OCI-LY1 (cell line): Measurements from ENCODE around the gene CD300LB.

ENCODE experiments used
- H2AFZ ChIP-seq: fragments of 200-600 bp; sonication (generic), shearing (Covaris generic); 2 replicates; pipeline ENCODE4 v1.6.0; 2014; ENCODE audit warnings: antibody characterized with exemption, mild to moderate bottlenecking, low read length
- H3F3A ChIP-seq: fragments of 200-600 bp; sonication (generic), shearing (Covaris generic); 2 replicates; pipeline ENCODE4 v1.6.0; 2014; ENCODE audit warnings: mild to moderate bottlenecking, antibody characterized with exemption, low read length, moderate library complexity; ENCODE audit not compliant: insufficient read depth
- H3K27ac ChIP-seq: fragments of 200-600 bp; sonication (generic); 2 replicates; pipeline ENCODE4 v1.5.1; 2014; ENCODE audit warnings: low read length, mixed run types, mild to moderate bottlenecking, low read depth; ENCODE audit not compliant: poor library complexity, severe bottlenecking
- H3K27me3 ChIP-seq: fragments of 200-600 bp; sonication (generic); 2 replicates; pipeline ENCODE4 v1.6.0; 2014; ENCODE audit warnings: antibody characterized with exemption, mild to moderate bottlenecking, low read length, moderate library complexity; ENCODE audit not compliant: insufficient read depth
- H3K36me3 ChIP-seq: fragments of 200-600 bp; sonication (generic); 2 replicates; pipeline ENCODE4 v1.6.1; 2014; ENCODE audit warnings: mild to moderate bottlenecking, antibody characterized with exemption, low read length, moderate library complexity, mixed read lengths; ENCODE audit not compliant: insufficient read depth
- H3K4me1 ChIP-seq: fragments of 200-600 bp; sonication (generic); 2 replicates; pipeline ENCODE4 v1.5.1; 2014; ENCODE audit warnings: mild to moderate bottlenecking, low read length, moderate library complexity; ENCODE audit not compliant: insufficient read depth, severe bottlenecking
- H3K4me2 ChIP-seq: fragments of 200-600 bp; sonication (generic), shearing (Covaris generic); 2 replicates; pipeline ENCODE4 v1.6.1; 2014; ENCODE audit warnings: low read length
- H3K4me3 ChIP-seq: fragments of 200-600 bp; sonication (generic); 2 replicates; pipeline ENCODE4 v1.5.1; 2014; ENCODE audit warnings: low read length, low read depth, mild to moderate bottlenecking, mixed read lengths; ENCODE audit not compliant: poor library complexity, severe bottlenecking
- H3K79me2 ChIP-seq: fragments of 200-600 bp; shearing (Covaris generic); 2 replicates; pipeline ENCODE4 v1.6.1; 2016; ENCODE audit warnings: mixed run types, low read length, mixed read lengths; ENCODE audit not compliant: insufficient read depth
- H3K9ac ChIP-seq: fragments of 200-600 bp; sonication (generic), shearing (Covaris generic); 2 replicates; pipeline ENCODE4 v1.6.1; 2014; ENCODE audit warnings: mild to moderate bottlenecking, low read length, mixed read lengths
- H3K9me2 ChIP-seq: fragments of 200-600 bp; sonication (generic), shearing (Covaris generic); 2 replicates; pipeline ENCODE4 v1.6.1; 2014; ENCODE audit warnings: low read depth, mild to moderate bottlenecking, low read length, mixed read lengths
- H3K9me3 ChIP-seq: fragments of 200-600 bp; shearing (Covaris generic); 2 replicates; pipeline ENCODE4 v1.6.1; 2014; ENCODE audit warnings: low read length, mixed read lengths
- H4K20me1 ChIP-seq: fragments of 200-600 bp; sonication (generic), shearing (Covaris generic); 2 replicates; pipeline ENCODE4 v1.6.0; 2016; ENCODE audit warnings: mild to moderate bottlenecking, low read length; ENCODE audit not compliant: insufficient read depth
- CTCF ChIP-seq: fragments of 200-600 bp; sonication (generic), shearing (Covaris generic); IDR thresholded peaks from 2 replicates; pipeline ENCODE4 v1.5.1; 2017; ENCODE audit warnings: mild to moderate bottlenecking, antibody characterized with exemption, low read length, moderate library complexity, mixed read lengths
- EZH2 ChIP-seq: fragments of 200-600 bp; sonication (generic), shearing (Covaris generic); IDR thresholded peaks from 2 replicates; pipeline ENCODE4 v1.8.0; 2017; ENCODE audit warnings: borderline replicate concordance, mixed run types, mild to moderate bottlenecking, antibody characterized with exemption, low read length, moderate library complexity, mixed read lengths

CD300LB gene

GRCh38 chr17:74480290-74480689 is 51.0 kb downstream of the CD300LB start:
- no peaks in the 10 kb centered on the region for H3F3A ChIP-seq
- H4K20me1 ChIP-seq = no peaks in the 10 kb centered on the region
- H3K4me2 ChIP-seq = no peak overlapping the region
- H3K27ac ChIP-seq = no peak overlapping the region
- no peaks in the 10 kb centered on the region for H3K9me3 ChIP-seq
- no peak overlapping the region for H3K9ac ChIP-seq
- no peaks in the 10 kb centered on the region for H3K36me3 ChIP-seq
- H3K4me3 ChIP-seq = no peak overlapping the region
- H3K4me1 ChIP-seq = no peaks in the 10 kb centered on the region
- no peak overlapping the region for H2AFZ ChIP-seq
- H3K79me2 ChIP-seq = no peaks in the 10 kb centered on the region
- no peaks in the 10 kb centered on the region for H3K9me2 ChIP-seq
- 0 out of 2 replicates have a peak, but pooled peaks cover 10% of the 10 kb centered on the region for H3K27me3 ChIP-seq
- no peak for TF ChIP-seq CTCF
- no peak for TF ChIP-seq EZH2

GRCh38 chr17:74478420-74479100 is 52.7 kb downstream of the CD300LB start:
- Histone ChIP-seq H3K79me2 (no peaks in the 10 kb centered on the region), H3K36me3 (no peaks in the 10 kb centered on the region), H3K27me3 (0 out of 2 replicates have a peak, but pooled peaks cover 10% of the 10 kb centered on the region), H3K9ac (no peak overlapping the region), H3K4me2 (no peak overlapping the region), H3F3A (no peaks in the 10 kb centered on the region), H3K9me2 (no peaks in the 10 kb centered on the region), H4K20me1 (no peaks in the 10 kb centered on the region), H3K27ac (no peak overlapping the region), H3K4me3 (no peak overlapping the region), H3K4me1 (no peaks in the 10 kb centered on the region), H3K9me3 (no peaks in the 10 kb centered on the region), H2AFZ (no peak overlapping the region)
- TF ChIP-seq EZH2 = no peak
- TF ChIP-seq CTCF = no peak

- TF ChIP-seq CTCF (no peak), EZH2 (no peak)
- Histone ChIP-seq H3K4me3 (no peak overlapping the region), H3K27me3 (0 out of 2 replicates have a peak, but pooled peaks cover 10% of the 10 kb centered on the region), H3K4me2 (no peak overlapping the region), H3K9ac (no peak overlapping the region), H3K27ac (no peak overlapping the region), H3K9me3 (no peaks in the 10 kb centered on the region), H3K36me3 (no peaks in the 10 kb centered on the region), H2AFZ (no peak overlapping the region), H3F3A (no peaks in the 10 kb centered on the region), H3K4me1 (no peaks in the 10 kb centered on the region), H3K9me2 (no peaks in the 10 kb centered on the region), H4K20me1 (no peaks in the 10 kb centered on the region), H3K79me2 (no peaks in the 10 kb centered on the region)
These were observed 53.9 kb downstream of the CD300LB start for GRCh38 chr17:74477411-74477810.
